K562 (cell line): ENCODE data around the gene MOB3C. TPM values are rescaled to one million over a fixed set of nuclear protein-coding genes. Genes with fewer than 3 reads are reported as not detected.

ENCODE experiments used
- ARID3A ChIP-seq: IDR thresholded peaks from 2 replicates; pipeline ENCODE4 v1.6.1; 2012; ENCODE audit warnings: low read depth, low read length, improper control_type of control experiment, borderline replicate concordance
- ATF3 ChIP-seq, 2 experiments: fragments of 450-650 bp in 1 of 2; sonication (generic) in 1 of 2; formaldehyde crosslinking in 1 of 2; IDR thresholded peaks in 1 of 2; conservative IDR thresholded peaks in 1 of 2; 2 replicates each; pipeline versions ENCODE4 v1.6.1 to v1.8.1; 2016 to 2023; ENCODE audit warnings: mild to moderate bottlenecking in 2 of 2, moderate library complexity in 2 of 2, inconsistent platforms in 1 of 2, missing genetic modification reagents in 1 of 2
- CXXC5 ChIP-seq: fragments of 250-450 bp; sonication (Bioruptor Pico); IDR thresholded peaks from 2 replicates; pipeline ENCODE4 v1.8.0; 2022; ENCODE audit warnings: inconsistent platforms, mild to moderate bottlenecking, moderate library complexity
- EP400 ChIP-seq: fragments of 450-650 bp; IDR thresholded peaks from 2 replicates; pipeline ENCODE4 v1.6.1; 2017; ENCODE audit warnings: antibody characterized with exemption, mild to moderate bottlenecking, moderate library complexity
- ETV1 ChIP-seq: fragments of 450-650 bp; conservative IDR thresholded peaks from 2 replicates; pipeline ENCODE4 v1.6.1; 2016; ENCODE audit warnings: missing genetic modification characterization, control low read depth, low read depth, missing compliant biosample characterization
- GTF2B ChIP-seq: IDR thresholded peaks from 2 replicates; pipeline ENCODE4 v1.6.1; 2011; ENCODE audit not compliant: insufficient read length; ENCODE audit errors: extremely low read depth
- IRF1 ChIP-seq: sonication (generic); formaldehyde crosslinking; IDR thresholded peaks from 2 replicates; pipeline ENCODE4 v1.8.0; 2022; ENCODE audit warnings: missing genetic modification reagents, mild to moderate bottlenecking, borderline replicate concordance
- MCM5 ChIP-seq: fragments of 450-650 bp; IDR thresholded peaks from 2 replicates; pipeline ENCODE4 v1.6.1; 2016; ENCODE audit warnings: low read depth
- MTA1 ChIP-seq: fragments of 450-650 bp; IDR thresholded peaks from 2 replicates; pipeline ENCODE4 v1.6.1; 2017; ENCODE audit warnings: borderline replicate concordance
- PTTG1 ChIP-seq: fragments of 450-650 bp; IDR thresholded peaks from 2 replicates; pipeline ENCODE4 v1.6.1; 2016; ENCODE audit warnings: low read depth, mild to moderate bottlenecking, missing genetic modification characterization, missing compliant biosample characterization
- RBM39 ChIP-seq: fragments of 200-400 bp; formaldehyde crosslinking; optimal IDR thresholded peaks from 2 replicates; pipeline ENCODE3; 2018; ENCODE audit warnings: low read depth, low read length
- RREB1 ChIP-seq: fragments of 250-450 bp; sonication (Bioruptor Pico); IDR thresholded peaks from 2 replicates; pipeline ENCODE4 v1.4.0; 2020
- SRSF7 ChIP-seq: fragments of 200-400 bp; formaldehyde crosslinking; optimal IDR thresholded peaks from 2 replicates; pipeline ENCODE3; 2017; ENCODE audit warnings: mild to moderate bottlenecking, low read depth, low read length
- ZBTB2 ChIP-seq: fragments of 450-650 bp; IDR thresholded peaks from 2 replicates; pipeline ENCODE4 v1.6.1; 2016; ENCODE audit warnings: antibody characterized with exemption
- ZNF507 ChIP-seq: conservative IDR thresholded peaks from 2 replicates; pipeline ENCODE4 v1.6.1; 2017; ENCODE audit warnings: missing genetic modification characterization, missing compliant biosample characterization
- polyA plus RNA-seq, 8 experiments: library from polyadenylated mRNA; depleted of rRNA in 4 of 8; stranded (reverse) in 5 of 8; unstranded in 3 of 8; fragments of >200 nt; fragmentation: Nextera tagmentation in 2 of 8; fragmentation: Illumina TruSeq in 1 of 8; extraction: Ambion mirVana in 2 of 8; extraction: Trizol in 1 of 8; gene quantifications; 2 replicates each; pipeline versions ENCODE4 v1.2.1 to v1.2.3, GENCODE V29; 2011 to 2014; ENCODE audit warnings: inconsistent platforms in 1 of 8, missing spikeins in 1 of 8
- total RNA-seq, 7 experiments: library from RNA; depleted of rRNA in 6 of 7; stranded (reverse); fragments of >200 nt in 6 of 7; fragmentation: Illumina TruSeq in 2 of 7; extraction: Trizol in 2 of 7; gene quantifications; 2 replicates each; pipeline versions ENCODE4 v1.2.1 to v1.2.3, GENCODE V29; 2011 to 2021; ENCODE audit warnings: low replicate concordance in 1 of 7

The MOB3C gene
- total and polyA plus RNA-seq, 9 of the 15 experiments (the other 6 are each of a cell fraction or from before 2014, with no cell fraction given): 1.0 to 7.5 (median 3.7) TPM

GRCh38 chr1:46603858-46604549 lies 12.6 kb downstream of the MOB3C start, which contains the start of gene MKNK1 (continued):
- TF ChIP-seq RREB1 (peak; percentile 63; the same call in 1 of the 2 replicates), ETV1 (tag) (no peak), ZNF507 (tag) (no peak), PTTG1 (tag) (no peak), ARID3A (no peak), GTF2B (no peak), ZBTB2 (peak; percentile 98), ATF3 (IDR thresholded peaks at IDR 0.05) (no peak), ATF3 (CRISPR knock-in tag; conservative IDR thresholded peaks at IDR 0.05) (no peak), EP400 (peak; percentile 76), SRSF7 (no peak), RBM39 (peak; percentile 20), MTA1 (no peak; the same call in 1 of the 2 replicates), CXXC5 (CRISPR knock-in tag) (peak; percentile 77), IRF1 (no peak), MCM5 (no peak)
